ENCODE data around the gene KLB. TPM values are rescaled to one million over a fixed set of nuclear protein-coding genes. Genes with fewer than 3 reads are reported as not detected.
A peak's percentile ranks its signal among the peaks of the same experiment; 100 is the strongest.
"Not testable (repeated sequence)": the region's sequence is repeated elsewhere in the genome, so short reads cannot be mapped to it uniquely, and the experiment has no call there.

The KLB gene
- total RNA-seq (2014; rRNA removed; shearing (Covaris generic)), result not detected in 2 replicates

- no peak for DNase-seq (ENCODE audit: low spot score)
Measured at GRCh38 chr4:39406763-39407583, at the start of gene KLB. TSS of gene KLB (plus strand) at chr4:39406930. CDS start at chr4:39406950, 20 bp downstream.

DNA sequence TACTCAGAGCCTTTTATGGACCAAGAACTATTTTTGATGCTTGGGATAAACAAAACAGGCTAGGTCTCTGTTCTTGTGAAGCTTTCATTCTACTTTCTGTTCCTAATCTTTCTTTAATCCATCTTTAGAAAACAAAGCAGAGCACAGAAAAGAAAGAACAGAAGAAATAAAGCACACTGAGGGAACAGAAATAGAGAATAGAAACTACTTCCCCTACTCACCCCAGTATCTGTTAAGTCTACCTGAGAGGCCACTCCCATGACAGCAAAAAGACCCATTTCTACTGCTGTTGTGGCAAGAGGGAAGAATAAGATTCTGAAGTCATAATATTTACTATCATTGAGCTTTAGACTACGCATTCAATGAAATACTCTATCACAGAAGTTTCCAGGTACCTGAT lies 49.7 kb upstream of the KLB start:
- DNase-seq (ENCODE audit: low spot score), result no peak

GRCh38 chr4:39360611-39361010 lies 46.1 kb upstream of the KLB start:
- not testable (repeated sequence) for DNase-seq (ENCODE audit: low spot score)

GRCh38 chr4:39362827-39363226 lies 43.9 kb upstream of the KLB start:
- no peak for DNase-seq (ENCODE audit: low spot score)

GRCh38 chr4:39363773-39364393 lies 42.8 kb upstream of the KLB start:
- DNase-seq (ENCODE audit: low spot score), result no peak

DNA sequence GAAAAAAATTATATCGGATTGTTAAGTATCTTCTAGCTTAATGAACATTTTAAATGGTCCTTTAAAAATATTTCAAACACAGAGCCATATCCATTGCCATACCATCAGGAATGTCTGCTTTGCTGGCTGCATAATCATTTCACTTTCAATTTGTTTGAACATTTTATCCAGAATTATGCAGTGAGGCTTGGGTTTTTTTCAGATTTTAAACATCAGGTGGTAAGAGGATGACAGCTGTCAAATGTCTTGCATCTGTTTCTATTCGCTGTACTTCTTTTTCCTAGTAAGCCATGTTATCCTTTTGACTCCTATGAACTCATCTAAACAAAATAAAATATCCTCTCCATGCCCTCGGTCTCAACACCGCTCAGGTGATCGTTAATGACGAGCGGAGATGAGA lies 41.4 kb upstream of the KLB start:
- DNase-seq (ENCODE audit: low spot score), result no peak

- peak; percentile 79 for DNase-seq (ENCODE audit: low spot score)
Measured at GRCh38 chr4:39365830-39366771, 40.6 kb upstream of the KLB start, which contains the start of gene RFC1. TSS of gene RFC1 (minus strand) at chr4:39366362. CDS start at chr4:39366241, 121 bp downstream.

GRCh38 chr4:39367166-39367565 lies 39.6 kb upstream of the KLB start:
- DNase-seq (ENCODE audit: low spot score), result no peak

DNA sequence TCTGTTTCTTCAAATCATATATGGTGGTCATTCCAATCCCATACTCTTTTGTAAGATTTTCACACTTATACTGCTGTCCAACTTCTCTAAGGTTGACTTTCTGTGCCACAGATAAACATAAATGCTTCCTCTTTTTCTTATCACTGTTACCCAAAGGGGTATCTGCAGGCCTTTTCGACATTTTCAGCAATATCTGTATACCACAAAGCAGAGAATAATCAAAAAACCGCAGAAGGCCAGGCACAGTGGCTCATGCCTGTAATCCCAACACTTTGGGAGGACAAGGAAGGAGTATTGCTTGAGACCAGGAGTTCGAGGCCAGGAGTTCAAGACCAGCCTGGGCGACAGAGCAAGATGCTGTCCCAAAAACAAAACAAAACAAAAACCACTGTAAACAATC lies 37.4 kb upstream of the KLB start:
- no peak for DNase-seq (ENCODE audit: low spot score)

DNA sequence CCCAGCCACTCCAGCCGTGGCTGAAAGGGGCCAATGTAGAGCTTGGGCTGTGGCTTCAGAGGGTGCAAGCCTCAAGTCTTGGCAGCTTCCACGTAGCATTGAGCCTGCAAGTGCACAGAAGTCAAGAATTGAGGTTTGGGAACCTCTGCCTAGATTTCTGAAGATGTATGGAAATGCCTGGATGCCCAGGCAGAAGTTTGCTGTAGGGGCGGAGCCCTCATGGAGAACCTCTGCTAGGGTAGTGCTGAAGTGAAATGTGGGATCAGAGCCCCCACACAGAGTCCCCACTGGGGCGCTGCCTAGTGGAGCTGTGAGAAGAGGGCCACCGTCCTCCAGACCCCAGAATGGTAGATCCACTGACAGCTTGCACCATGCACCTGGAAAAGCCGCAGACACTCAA lies 35.5 kb upstream of the KLB start:
- not testable (repeated sequence) for DNase-seq (ENCODE audit: low spot score)

GRCh38 chr4:39375478-39375877 lies 31.3 kb upstream of the KLB start:
- no peak for DNase-seq (ENCODE audit: low spot score)

- DNase-seq (ENCODE audit: low spot score), result no peak
Measured at GRCh38 chr4:39383690-39384089, 23.0 kb upstream of the KLB start.

GRCh38 chr4:39384563-39384962 lies 22.2 kb upstream of the KLB start:
- DNase-seq (ENCODE audit: low spot score), result no peak

GRCh38 chr4:39390603-39391002 lies 16.1 kb upstream of the KLB start:
- DNase-seq (ENCODE audit: low spot score), result no peak

- DNase-seq (ENCODE audit: low spot score), result no peak
Measured at GRCh38 chr4:39394706-39395105, 12.0 kb upstream of the KLB start.

GRCh38 chr4:39401640-39402039 lies 5.1 kb upstream of the KLB start:
- DNase-seq (ENCODE audit: low spot score), result not testable (repeated sequence)

GRCh38 chr4:39407584-39407885 lies 805 bp downstream of the KLB start:
- no peak for DNase-seq (ENCODE audit: low spot score)

GRCh38 chr4:39410415-39410814 lies 3.7 kb downstream of the KLB start:
- no peak for DNase-seq (ENCODE audit: low spot score)

- DNase-seq (ENCODE audit: low spot score), result not testable (repeated sequence)
Measured at GRCh38 chr4:39411561-39411960, 4.8 kb downstream of the KLB start.

DNA sequence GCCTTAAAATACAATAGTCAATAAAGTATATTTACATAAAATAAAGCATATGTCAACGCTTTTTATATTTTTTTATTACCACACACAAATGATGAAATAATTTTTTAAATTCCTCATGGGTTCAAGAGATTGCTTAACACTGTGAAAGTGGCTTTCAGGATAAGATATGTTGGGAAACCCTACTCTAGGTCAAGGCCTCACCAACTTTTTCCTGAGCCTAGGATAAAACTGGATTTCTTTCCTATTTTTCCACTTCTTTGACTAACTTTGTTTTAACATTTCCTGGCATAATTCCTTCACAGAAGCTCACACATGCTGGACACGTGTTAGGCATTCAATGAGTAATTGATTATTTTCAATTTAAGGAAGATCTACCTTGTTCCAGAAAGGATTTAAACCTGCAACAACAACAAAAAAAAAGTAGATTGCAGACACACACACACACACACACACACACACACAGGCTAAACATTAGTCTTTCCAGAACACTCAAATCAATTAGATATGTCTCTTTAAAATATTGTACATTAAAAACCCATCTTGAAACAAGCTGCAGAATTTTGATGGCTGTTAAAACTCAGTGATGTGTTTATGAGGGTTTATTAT lies 9.1 kb downstream of the KLB start:
- DNase-seq (ENCODE audit: low spot score), result no peak

DNA sequence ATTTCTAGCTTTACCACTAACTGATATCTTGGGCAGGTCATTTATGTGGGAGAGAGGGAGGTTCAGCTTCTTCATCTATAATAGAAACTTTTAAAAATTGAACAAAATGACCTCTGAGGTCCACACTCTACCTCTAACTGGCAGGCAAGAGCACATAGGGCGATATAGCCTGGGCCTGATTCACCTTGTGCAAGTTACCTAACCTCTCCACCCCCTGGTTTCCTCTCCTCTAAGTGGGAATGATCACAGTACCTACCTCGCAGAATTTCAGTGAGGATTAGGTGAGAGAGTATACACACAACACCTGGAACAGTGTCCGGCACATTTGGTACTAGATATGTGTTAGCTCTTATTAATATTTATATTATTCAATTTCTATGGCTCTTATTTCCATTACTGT lies 15.5 kb downstream of the KLB start:
- no peak for DNase-seq (ENCODE audit: low spot score)

DNA sequence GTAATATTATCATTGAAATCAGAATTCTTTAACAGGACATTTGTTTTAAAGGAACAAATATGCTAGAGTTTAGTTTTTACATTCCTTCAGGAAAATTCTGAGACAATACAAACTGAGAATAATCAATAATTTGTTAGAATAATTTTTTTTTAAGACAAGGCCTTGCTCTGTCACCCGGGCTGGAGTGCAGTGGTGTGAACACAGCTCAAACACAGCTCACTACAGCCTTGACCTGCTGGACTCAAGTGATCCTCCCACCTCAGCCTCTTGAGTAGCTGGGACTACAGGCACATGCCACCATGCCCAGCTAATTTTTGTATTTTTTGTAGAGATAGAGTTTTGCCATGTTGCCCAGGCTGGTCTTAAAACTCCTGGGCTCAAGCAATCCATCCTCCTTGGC lies 18.6 kb downstream of the KLB start:
- DNase-seq (ENCODE audit: low spot score), result not testable (repeated sequence)

Data from A172 (cell line).